ENCODE results near the gene SND1.

The SND1 gene

DNA sequence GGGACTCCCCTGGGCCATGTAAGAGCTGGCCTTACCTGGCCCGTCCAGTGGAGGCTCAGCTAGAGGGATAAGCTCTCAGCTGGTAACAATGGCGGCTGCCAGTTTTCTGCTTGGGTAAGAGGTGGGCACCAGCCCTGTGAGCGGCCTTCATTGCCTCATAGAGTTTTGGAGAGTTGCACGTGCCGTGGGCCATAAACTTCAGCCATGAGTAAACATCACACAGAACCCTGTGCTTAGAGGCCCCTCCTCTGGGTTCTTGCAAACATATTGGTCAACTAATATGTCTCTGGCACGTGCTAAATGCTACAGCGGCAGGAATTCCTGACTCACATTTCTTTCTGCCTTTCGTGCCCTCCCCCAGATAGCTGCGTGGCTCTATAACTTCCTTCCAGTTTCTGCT, 485.2 kb downstream of the SND1 start:
- no peaks in the 10 kb centered on the region for H3K9me3 ChIP-seq (ENCODE audit: control insufficient read depth, insufficient read depth, low read depth, low read length)
- ChIA-PET POLR2A (no interaction called here), CTCF (interaction anchor here (0.9 to 5.4 kb wide), 4 partner anchors 48 to 289 kb away, joined by 3 to 115 read pairs (median 6); no protein-coding TSS in a partner anchor)
- H3K36me3 ChIP-seq (ENCODE audit: control insufficient read depth in 2 of 2, insufficient read depth in 1 of 2, low read length in 2 of 2): no peaks in the 10 kb centered on the region
- H3K4me1 ChIP-seq (ENCODE audit: control insufficient read depth, insufficient read depth, low read length): no peaks in the 10 kb centered on the region
- TF ChIP-seq, protein P1, sequence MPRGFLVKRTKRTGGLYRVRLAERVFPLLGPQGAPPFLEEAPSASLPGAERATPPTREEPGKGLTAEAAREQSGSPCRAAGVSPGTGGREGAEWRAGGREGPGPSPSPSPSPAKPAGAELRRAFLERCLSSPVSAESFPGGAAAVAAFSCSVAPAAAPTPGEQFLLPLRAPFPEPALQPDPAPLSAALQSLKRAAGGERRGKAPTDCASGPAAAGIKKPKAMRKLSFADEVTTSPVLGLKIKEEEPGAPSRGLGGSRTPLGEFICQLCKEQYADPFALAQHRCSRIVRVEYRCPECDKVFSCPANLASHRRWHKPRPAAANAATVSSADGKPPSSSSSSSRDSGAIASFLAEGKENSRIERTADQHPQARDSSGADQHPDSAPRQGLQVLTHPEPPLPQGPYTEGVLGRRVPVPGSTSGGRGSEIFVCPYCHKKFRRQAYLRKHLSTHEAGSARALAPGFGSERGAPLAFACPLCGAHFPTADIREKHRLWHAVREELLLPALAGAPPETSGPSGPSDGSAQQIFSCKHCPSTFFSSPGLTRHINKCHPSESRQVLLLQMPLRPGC (tag by site-specific recombination; IDR thresholded peaks at IDR 0.05): peak; percentile 61; the same call in 1 of the 2 replicates
- TF ChIP-seq, protein P2, sequence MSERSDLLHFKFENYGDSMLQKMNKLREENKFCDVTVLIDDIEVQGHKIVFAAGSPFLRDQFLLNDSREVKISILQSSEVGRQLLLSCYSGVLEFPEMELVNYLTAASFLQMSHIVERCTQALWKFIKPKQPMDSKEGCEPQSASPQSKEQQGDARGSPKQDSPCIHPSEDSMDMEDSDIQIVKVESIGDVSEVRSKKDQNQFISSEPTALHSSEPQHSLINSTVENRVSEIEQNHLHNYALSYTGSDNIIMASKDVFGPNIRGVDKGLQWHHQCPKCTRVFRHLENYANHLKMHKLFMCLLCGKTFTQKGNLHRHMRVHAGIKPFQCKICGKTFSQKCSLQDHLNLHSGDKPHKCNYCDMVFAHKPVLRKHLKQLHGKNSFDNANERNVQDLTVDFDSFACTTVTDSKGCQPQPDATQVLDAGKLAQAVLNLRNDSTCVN (tag by site-specific recombination; optimal IDR thresholded peaks at IDR 0.05): no peak
- TF ChIP-seq ZNF629 (tag by site-specific recombination; IDR thresholded peaks at IDR 0.05): 0 out of 2 replicates have a peak, but pooled peaks have one; percentile 15
- TF ChIP-seq, protein P3, sequence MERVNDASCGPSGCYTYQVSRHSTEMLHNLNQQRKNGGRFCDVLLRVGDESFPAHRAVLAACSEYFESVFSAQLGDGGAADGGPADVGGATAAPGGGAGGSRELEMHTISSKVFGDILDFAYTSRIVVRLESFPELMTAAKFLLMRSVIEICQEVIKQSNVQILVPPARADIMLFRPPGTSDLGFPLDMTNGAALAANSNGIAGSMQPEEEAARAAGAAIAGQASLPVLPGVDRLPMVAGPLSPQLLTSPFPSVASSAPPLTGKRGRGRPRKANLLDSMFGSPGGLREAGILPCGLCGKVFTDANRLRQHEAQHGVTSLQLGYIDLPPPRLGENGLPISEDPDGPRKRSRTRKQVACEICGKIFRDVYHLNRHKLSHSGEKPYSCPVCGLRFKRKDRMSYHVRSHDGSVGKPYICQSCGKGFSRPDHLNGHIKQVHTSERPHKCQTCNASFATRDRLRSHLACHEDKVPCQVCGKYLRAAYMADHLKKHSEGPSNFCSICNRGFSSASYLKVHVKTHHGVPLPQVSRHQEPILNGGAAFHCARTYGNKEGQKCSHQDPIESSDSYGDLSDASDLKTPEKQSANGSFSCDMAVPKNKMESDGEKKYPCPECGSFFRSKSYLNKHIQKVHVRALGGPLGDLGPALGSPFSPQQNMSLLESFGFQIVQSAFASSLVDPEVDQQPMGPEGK (tag by site-specific recombination; IDR thresholded peaks at IDR 0.05): no peak
- no peak for TF ChIP-seq ZSCAN16 (tag by site-specific recombination; IDR thresholded peaks at IDR 0.05)
- TF ChIP-seq, protein P4, sequence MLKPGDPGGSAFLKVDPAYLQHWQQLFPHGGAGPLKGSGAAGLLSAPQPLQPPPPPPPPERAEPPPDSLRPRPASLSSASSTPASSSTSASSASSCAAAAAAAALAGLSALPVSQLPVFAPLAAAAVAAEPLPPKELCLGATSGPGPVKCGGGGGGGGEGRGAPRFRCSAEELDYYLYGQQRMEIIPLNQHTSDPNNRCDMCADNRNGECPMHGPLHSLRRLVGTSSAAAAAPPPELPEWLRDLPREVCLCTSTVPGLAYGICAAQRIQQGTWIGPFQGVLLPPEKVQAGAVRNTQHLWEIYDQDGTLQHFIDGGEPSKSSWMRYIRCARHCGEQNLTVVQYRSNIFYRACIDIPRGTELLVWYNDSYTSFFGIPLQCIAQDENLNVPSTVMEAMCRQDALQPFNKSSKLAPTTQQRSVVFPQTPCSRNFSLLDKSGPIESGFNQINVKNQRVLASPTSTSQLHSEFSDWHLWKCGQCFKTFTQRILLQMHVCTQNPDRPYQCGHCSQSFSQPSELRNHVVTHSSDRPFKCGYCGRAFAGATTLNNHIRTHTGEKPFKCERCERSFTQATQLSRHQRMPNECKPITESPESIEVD (tag by site-specific recombination; IDR thresholded peaks at IDR 0.05): no peak
- no peak for TF ChIP-seq ZNF138 (tag by site-specific recombination; IDR thresholded peaks at IDR 0.05; ENCODE audit: borderline replicate concordance)
- TF ChIP-seq SP7 (tag by site-specific recombination; IDR thresholded peaks at IDR 0.05): peak; percentile 47
- TF ChIP-seq ZXDB (tag by site-specific recombination; IDR thresholded peaks at IDR 0.05): no peak
- TF ChIP-seq ZNF211 (tag by site-specific recombination; IDR thresholded peaks at IDR 0.05; ENCODE audit: low read depth): no peak
- no peak for TF ChIP-seq ZBTB1 (tag by site-specific recombination; IDR thresholded peaks at IDR 0.05)
- TF ChIP-seq ZFP69B (tag by site-specific recombination; IDR thresholded peaks at IDR 0.05): 0 out of 2 replicates have a peak, but pooled peaks have one; percentile 45
- no peak for TF ChIP-seq ZFP37 (tag by site-specific recombination; IDR thresholded peaks at IDR 0.05)
- no peak for TF ChIP-seq SP3 (tag by site-specific recombination; IDR thresholded peaks at IDR 0.05)
- no peak overlapping the region for H3K4me3 ChIP-seq (ENCODE audit: low read depth, low read length)
- no peak overlapping the region for H3K27ac ChIP-seq (ENCODE audit: extremely low read depth, low read depth, low read length)

DNA sequence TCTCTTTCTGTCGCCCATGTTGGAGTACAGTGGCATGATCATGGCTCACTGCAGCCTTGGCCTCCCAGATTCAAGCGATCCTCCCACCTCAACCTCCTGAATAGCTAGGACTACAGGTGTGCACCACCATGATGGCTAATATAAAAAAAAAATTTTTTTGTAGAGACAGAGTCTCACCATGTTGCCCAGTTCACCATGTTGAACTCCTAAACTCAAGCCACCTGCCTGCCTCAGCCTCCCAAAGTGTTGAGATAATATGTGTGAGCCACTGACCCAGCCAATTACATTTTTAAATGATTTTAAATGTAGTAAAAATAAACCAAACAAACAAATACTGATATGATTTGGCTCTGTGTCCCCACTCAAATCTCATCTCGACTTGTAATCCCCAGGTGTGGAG, 487.4 kb downstream of the SND1 start:
- no peaks in the 10 kb centered on the region for H3K9me3 ChIP-seq (ENCODE audit: control insufficient read depth, insufficient read depth, low read depth, low read length)
- no peak overlapping the region for H3K27ac ChIP-seq (ENCODE audit: extremely low read depth, low read depth, low read length)
- CTCF ChIA-PET: interaction anchor here (0.9 to 5.4 kb wide), 2 partner anchors 69 to 208 kb away, joined by 3 to 115 read pairs; no protein-coding TSS in a partner anchor
- no peaks in the 10 kb centered on the region for H3K4me1 ChIP-seq (ENCODE audit: control insufficient read depth, insufficient read depth, low read length)
- no peaks in the 10 kb centered on the region for H3K36me3 ChIP-seq (ENCODE audit: control insufficient read depth in 2 of 2, insufficient read depth in 1 of 2, low read length in 2 of 2)
- no peak overlapping the region for H3K4me3 ChIP-seq (ENCODE audit: low read depth, low read length)
- POLR2A ChIA-PET: no interaction called here
- TF ChIP-seq ZNF776 (tag by site-specific recombination; IDR thresholded peaks at IDR 0.05; ENCODE audit: borderline replicate concordance) (no peak), SALL2 (tag by site-specific recombination; IDR thresholded peaks at IDR 0.05; ENCODE audit: borderline replicate concordance) (no peak), ZNF138 (tag by site-specific recombination; IDR thresholded peaks at IDR 0.05; ENCODE audit: borderline replicate concordance) (no peak), SP7 (tag by site-specific recombination; IDR thresholded peaks at IDR 0.05) (no peak), ZNF114 (tag by site-specific recombination; IDR thresholded peaks at IDR 0.05) (no peak), IKZF3 (tag by site-specific recombination; IDR thresholded peaks at IDR 0.05) (no peak), ZNF248 (tag by site-specific recombination; IDR thresholded peaks at IDR 0.05) (no peak), ZNF529 (tag by site-specific recombination; IDR thresholded peaks at IDR 0.05; ENCODE audit: insufficient replicate concordance) (no peak), ZSCAN30 (tag by site-specific recombination; IDR thresholded peaks at IDR 0.05) (no peak), GLI4 (tag by site-specific recombination; IDR thresholded peaks at IDR 0.05) (no peak)
- TF ChIP-seq, protein P5, sequence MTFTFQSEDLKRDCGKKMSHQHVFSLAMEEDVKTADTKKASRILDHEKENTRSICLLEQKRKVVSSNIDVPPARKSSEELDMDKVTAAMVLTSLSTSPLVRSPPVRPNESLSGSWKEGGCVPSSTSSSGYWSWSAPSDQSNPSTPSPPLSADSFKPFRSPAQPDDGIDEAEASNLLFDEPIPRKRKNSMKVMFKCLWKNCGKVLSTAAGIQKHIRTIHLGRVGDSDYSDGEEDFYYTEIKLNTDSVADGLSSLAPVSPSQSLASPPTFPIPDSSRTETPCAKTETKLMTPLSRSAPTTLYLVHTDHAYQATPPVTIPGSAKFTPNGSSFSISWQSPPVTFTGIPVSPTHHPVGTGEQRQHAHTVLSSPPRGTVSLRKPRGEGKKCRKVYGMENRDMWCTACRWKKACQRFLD (tag by site-specific recombination; IDR thresholded peaks at IDR 0.05): no peak
- TF ChIP-seq, protein P6, sequence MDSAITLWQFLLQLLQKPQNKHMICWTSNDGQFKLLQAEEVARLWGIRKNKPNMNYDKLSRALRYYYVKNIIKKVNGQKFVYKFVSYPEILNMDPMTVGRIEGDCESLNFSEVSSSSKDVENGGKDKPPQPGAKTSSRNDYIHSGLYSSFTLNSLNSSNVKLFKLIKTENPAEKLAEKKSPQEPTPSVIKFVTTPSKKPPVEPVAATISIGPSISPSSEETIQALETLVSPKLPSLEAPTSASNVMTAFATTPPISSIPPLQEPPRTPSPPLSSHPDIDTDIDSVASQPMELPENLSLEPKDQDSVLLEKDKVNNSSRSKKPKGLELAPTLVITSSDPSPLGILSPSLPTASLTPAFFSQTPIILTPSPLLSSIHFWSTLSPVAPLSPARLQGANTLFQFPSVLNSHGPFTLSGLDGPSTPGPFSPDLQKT (IDR thresholded peaks at IDR 0.05; ENCODE audit: borderline replicate concordance, low read depth, low read length): no peak
- TF ChIP-seq, protein P7, sequence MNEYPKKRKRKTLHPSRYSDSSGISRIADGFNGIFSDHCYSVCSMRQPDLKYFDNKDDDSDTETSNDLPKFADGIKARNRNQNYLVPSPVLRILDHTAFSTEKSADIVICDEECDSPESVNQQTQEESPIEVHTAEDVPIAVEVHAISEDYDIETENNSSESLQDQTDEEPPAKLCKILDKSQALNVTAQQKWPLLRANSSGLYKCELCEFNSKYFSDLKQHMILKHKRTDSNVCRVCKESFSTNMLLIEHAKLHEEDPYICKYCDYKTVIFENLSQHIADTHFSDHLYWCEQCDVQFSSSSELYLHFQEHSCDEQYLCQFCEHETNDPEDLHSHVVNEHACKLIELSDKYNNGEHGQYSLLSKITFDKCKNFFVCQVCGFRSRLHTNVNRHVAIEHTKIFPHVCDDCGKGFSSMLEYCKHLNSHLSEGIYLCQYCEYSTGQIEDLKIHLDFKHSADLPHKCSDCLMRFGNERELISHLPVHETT (tag by site-specific recombination; IDR thresholded peaks at IDR 0.05): no peak
